Measurements from ENCODE around the gene RNF157. TPM values are rescaled to one million over a fixed set of nuclear protein-coding genes. Genes with fewer than 3 reads are reported as not detected.

Gene RNF157
- total RNA-seq, 1 donor from 2014 or later = 3.1 TPM

GRCh38 chr17:76176701-76177574 is 63.4 kb downstream of the RNF157 start:
- intact Hi-C loops (cut with micrococcal nuclease) = no loop called here
- ATAC-seq (ENCODE audit: low read depth) (no peak), DNase-seq (no peak)
- no peaks in the 10 kb centered on the region for H3K36me3 Mint-ChIP-seq (ENCODE audit: low read depth)
- TF ChIP-seq CTCF (IDR thresholded peaks at IDR 0.05) = no peak
- no peak overlapping the region for H3K4me3 Mint-ChIP-seq
- no peaks in the 10 kb centered on the region for H3K27me3 Mint-ChIP-seq
- no peaks in the 10 kb centered on the region for H3K9me3 Mint-ChIP-seq
- H3K27ac Mint-ChIP-seq = no peak overlapping the region
- CTCF ChIA-PET = interaction anchor here (11.2 kb wide), 1 partner anchor 103 kb away, joined by 99 read pairs; no protein-coding TSS in a partner anchor
- POLR2A ChIA-PET = interaction anchor here (1.0 to 18.1 kb wide), 2 partner anchors 39 to 91 kb away, joined by 4 to 481 read pairs; partner anchors contain the start of gene UBALD2
- H3K4me1 Mint-ChIP-seq = peaks cover 11% of the 10 kb centered on the region

- ATAC-seq (ENCODE audit: low read depth) (no peak), DNase-seq (no peak)
- H3K9me3 Mint-ChIP-seq = no peaks in the 10 kb centered on the region
- no peaks in the 10 kb centered on the region for H3K36me3 Mint-ChIP-seq (ENCODE audit: low read depth)
- H3K27ac Mint-ChIP-seq = no peak overlapping the region
- ChIA-PET POLR2A (interaction anchor here (0.6 to 0.7 kb wide), 2 partner anchors 15 to 79 kb away, joined by 3 read pairs; no protein-coding TSS in a partner anchor), CTCF (no interaction called here)
- no peaks in the 10 kb centered on the region for H3K4me1 Mint-ChIP-seq
- no peaks in the 10 kb centered on the region for H3K27me3 Mint-ChIP-seq
- intact Hi-C loops (cut with micrococcal nuclease) = no loop called here
- no peak overlapping the region for H3K4me3 Mint-ChIP-seq
- no peak for TF ChIP-seq CTCF (IDR thresholded peaks at IDR 0.05)
These were observed 66.3 kb downstream of the RNF157 start for GRCh38 chr17:76174037-76174436.

DNA sequence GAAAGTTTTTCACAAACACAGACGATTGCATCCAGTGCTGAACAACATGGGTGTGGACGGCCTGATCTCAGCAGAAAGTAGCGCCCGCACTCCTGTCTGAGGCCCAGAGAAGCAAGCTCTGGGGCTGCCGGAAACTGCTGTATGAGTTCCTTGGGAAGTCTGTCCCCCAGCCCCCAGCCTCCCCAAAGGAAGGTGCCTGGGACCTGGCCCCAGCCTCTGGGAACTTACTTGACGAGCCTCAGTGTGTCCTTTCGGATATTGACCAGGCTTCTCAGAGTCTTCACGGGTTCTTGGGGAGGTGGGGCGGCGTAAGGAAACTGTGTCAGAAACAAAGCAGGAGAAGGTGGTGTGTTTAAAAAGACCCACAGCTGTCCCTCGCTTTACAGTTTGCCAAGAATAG is 66.8 kb downstream of the RNF157 start:
- POLR2A ChIA-PET = interaction anchor here (0.6 to 0.7 kb wide), 2 partner anchors 16 to 78 kb away, joined by 3 read pairs; no protein-coding TSS in a partner anchor
- no peak for DNase-seq
- CTCF ChIA-PET = interaction anchor here (1.1 kb wide), 1 partner anchor 106 kb away, joined by 4 read pairs; no protein-coding TSS in a partner anchor
- Mint-ChIP-seq H3K4me1 (no peaks in the 10 kb centered on the region), H3K4me3 (no peak overlapping the region), H3K27ac (no peak overlapping the region), H3K27me3 (no peaks in the 10 kb centered on the region), H3K36me3 (ENCODE audit: low read depth) (no peaks in the 10 kb centered on the region), H3K9me3 (no peaks in the 10 kb centered on the region)
- ATAC-seq (ENCODE audit: low read depth) = no peak
- TF ChIP-seq CTCF (IDR thresholded peaks at IDR 0.05) = no peak
- intact Hi-C loops (cut with micrococcal nuclease) = no loop called here

DNA sequence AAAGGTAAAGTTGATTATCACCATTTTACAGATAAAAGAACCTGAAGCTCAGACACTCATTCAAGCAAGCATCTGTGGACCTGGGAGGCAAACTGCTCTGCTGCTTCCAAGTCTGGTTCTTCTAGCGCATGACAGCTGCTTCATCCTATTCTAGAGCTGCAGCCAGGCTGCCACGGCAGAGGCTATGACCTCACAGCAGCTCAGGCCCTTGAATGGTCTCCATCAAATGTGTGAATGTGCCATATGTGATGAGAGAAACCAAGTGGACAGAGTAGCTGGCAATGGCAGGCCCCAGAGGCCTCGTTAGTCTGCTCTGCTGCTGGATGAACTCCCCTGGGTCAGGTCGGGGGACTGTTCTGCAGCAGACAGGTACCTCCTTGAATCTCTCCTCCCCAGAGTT is 68.6 kb downstream of the RNF157 start:
- intact Hi-C loops (cut with micrococcal nuclease) = no loop called here
- no peak for TF ChIP-seq CTCF (IDR thresholded peaks at IDR 0.05)
- no peak for DNase-seq
- ATAC-seq (ENCODE audit: low read depth) = no peak
- H3K27ac Mint-ChIP-seq = no peak overlapping the region
- H3K4me1 Mint-ChIP-seq = no peaks in the 10 kb centered on the region
- no peaks in the 10 kb centered on the region for H3K36me3 Mint-ChIP-seq (ENCODE audit: low read depth)
- ChIA-PET CTCF (no interaction called here), POLR2A (interaction anchor here (0.6 to 1.1 kb wide), 2 partner anchors 20 to 423 kb away, joined by 3 to 4 read pairs; no protein-coding TSS in a partner anchor)
- no peak overlapping the region for H3K4me3 Mint-ChIP-seq
- H3K27me3 Mint-ChIP-seq = no peaks in the 10 kb centered on the region
- no peaks in the 10 kb centered on the region for H3K9me3 Mint-ChIP-seq

DNA sequence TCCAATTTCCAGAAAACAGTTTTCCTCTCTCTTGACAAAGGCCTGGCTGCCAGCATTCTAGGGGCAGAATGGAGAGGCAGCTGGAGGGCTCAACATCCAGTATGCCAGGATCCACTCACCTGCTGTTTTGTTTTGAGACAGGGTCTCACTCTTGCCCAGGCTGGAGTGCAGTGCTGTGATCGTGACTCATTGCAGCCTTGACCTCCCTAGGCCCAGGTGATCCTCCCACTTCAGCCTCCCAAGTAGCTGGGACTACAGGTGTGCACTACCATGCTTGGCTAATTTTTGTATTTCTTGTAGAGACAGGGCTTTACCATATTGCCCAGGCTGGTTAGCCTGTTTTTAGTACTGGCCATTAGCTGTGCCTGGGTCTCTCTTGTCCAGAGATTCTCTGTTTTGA is 70.2 kb downstream of the RNF157 start:
- no peaks in the 10 kb centered on the region for H3K9me3 Mint-ChIP-seq
- no peak overlapping the region for H3K4me3 Mint-ChIP-seq
- POLR2A ChIA-PET = no interaction called here

More for the DNA sequence above, 70.2 kb downstream of the RNF157 start:
- Mint-ChIP-seq H3K36me3 (ENCODE audit: low read depth) (no peaks in the 10 kb centered on the region), H3K27me3 (no peaks in the 10 kb centered on the region), H3K4me1 (no peaks in the 10 kb centered on the region), H3K27ac (no peak overlapping the region)
- ATAC-seq (ENCODE audit: low read depth) (no peak), DNase-seq (no peak)
- CTCF ChIA-PET = no interaction called here
- intact Hi-C loops (cut with micrococcal nuclease) = no loop called here
- no peak for TF ChIP-seq CTCF (IDR thresholded peaks at IDR 0.05)

Measured in activated B cell treated with CpG ODN at 0.5 μM for 24 hours (primary cell).